HFFc6 (cell line): ENCODE measurements around the gene JMJD6. TPM values are rescaled to one million over a fixed set of nuclear protein-coding genes. Genes with fewer than 3 reads are reported as not detected.

Experiments
- DNase-seq: peaks from one replicate; pipeline ENCODE4 v3.0.0-alpha.2; 2018
- H3K27ac Mint-ChIP-seq: 2 replicates; pipeline ENCODE4 v1.8.0; 2020; ENCODE audit warnings: mild to moderate bottlenecking, mixed read lengths
- H3K27me3 Mint-ChIP-seq: 2 replicates; pipeline ENCODE4 v1.8.0; 2021; ENCODE audit warnings: mild to moderate bottlenecking, moderate library complexity, mixed read lengths; ENCODE audit not compliant: insufficient read depth
- H3K36me3 Mint-ChIP-seq: 2 replicates; pipeline ENCODE4 v1.8.0; 2021; ENCODE audit warnings: low read depth, mixed read lengths
- H3K4me1 Mint-ChIP-seq: 2 replicates; pipeline ENCODE4 v1.8.0; 2020; ENCODE audit warnings: low read depth, mixed read lengths
- H3K4me3 Mint-ChIP-seq: 2 replicates; pipeline ENCODE4 v1.8.0; 2020; ENCODE audit warnings: mild to moderate bottlenecking, moderate library complexity, mixed read lengths
- H3K9me3 Mint-ChIP-seq: 2 replicates; pipeline ENCODE4 v1.8.0; 2020; ENCODE audit warnings: mild to moderate bottlenecking, mixed read lengths
- total RNA-seq, 6 experiments: library from RNA; stranded (reverse); fragmentation: NEBNext Ultra II Directional; extraction: Animal tissue kit (Norgen Biotek cat#: 25700); gene quantifications; 2 replicates in 1 of 6; 3 replicates in 5 of 6; pipeline ENCODE4 v1.2.3, GENCODE V29; 2021
- TF ChIP-seq, protein P1 (sequence below): fragments of 200-600 bp; sonication (generic); IDR thresholded peaks from 2 replicates; pipeline ENCODE4 v1.5.0; 2021; ENCODE audit warnings: antibody characterized with exemption, mild to moderate bottlenecking

Gene JMJD6
- total RNA-seq, 6 experiments from 2014 or later, result 32.9 to 44.3 (median 37.3) TPM

DNA sequence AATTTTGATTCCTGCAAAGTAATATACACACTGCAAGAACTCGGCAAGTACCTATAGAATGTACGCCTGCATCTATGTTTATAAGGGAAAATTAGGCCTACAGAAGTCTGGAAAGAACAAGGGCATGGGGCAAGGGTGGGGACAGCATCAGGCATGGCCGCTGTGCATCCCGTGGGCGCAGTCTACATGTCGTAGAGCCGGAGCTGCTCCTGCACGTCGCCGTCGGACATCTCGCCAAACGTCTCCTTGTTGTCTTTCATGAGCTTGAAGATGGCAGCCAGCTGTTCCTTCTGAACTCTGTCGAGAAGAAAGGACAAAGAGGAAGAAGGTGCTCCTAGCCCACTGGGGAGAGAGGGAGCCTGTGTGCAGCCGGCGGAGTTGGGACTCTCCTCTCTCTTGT is 49.0 kb downstream of the JMJD6 start:
- Mint-ChIP-seq H3K36me3 (peaks cover 20% of the 10 kb centered on the region), H3K27me3 (peaks cover 6% of the 10 kb centered on the region), H3K4me1 (peaks cover 34% of the 10 kb centered on the region), H3K4me3 (no peak overlapping the region), H3K9me3 (no peaks in the 10 kb centered on the region; the same call in 1 of the 2 replicates), H3K27ac (no peak overlapping the region)
- TF ChIP-seq, protein P1, sequence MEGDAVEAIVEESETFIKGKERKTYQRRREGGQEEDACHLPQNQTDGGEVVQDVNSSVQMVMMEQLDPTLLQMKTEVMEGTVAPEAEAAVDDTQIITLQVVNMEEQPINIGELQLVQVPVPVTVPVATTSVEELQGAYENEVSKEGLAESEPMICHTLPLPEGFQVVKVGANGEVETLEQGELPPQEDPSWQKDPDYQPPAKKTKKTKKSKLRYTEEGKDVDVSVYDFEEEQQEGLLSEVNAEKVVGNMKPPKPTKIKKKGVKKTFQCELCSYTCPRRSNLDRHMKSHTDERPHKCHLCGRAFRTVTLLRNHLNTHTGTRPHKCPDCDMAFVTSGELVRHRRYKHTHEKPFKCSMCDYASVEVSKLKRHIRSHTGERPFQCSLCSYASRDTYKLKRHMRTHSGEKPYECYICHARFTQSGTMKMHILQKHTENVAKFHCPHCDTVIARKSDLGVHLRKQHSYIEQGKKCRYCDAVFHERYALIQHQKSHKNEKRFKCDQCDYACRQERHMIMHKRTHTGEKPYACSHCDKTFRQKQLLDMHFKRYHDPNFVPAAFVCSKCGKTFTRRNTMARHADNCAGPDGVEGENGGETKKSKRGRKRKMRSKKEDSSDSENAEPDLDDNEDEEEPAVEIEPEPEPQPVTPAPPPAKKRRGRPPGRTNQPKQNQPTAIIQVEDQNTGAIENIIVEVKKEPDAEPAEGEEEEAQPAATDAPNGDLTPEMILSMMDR, result no peak
- no peak for DNase-seq

DNA sequence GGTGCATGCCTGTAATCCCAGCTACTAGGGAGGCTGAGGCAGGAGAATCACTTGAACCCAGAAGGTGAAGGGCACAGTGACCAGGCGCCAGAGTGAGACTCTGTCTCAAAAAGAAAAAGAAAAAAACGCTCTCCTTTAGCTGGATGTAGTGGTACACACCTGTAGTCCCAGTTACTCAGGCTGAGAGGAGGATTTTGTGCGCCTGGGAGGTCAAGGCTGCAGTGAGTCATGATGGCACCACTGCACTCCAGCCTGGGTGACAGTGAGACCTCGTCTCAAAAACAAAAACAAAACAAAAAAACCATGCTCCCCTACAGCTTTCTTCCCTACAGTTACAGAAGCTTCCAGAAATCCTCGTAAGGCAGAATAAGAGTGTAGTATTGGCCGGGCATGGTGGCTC is 49.8 kb downstream of the JMJD6 start:
- TF ChIP-seq, protein P1, result no peak
- no peak for DNase-seq
- Mint-ChIP-seq H3K4me3 (no peak overlapping the region), H3K27me3 (peaks cover 7% of the 10 kb centered on the region), H3K36me3 (peaks cover 21% of the 10 kb centered on the region), H3K4me1 (peaks cover 37% of the 10 kb centered on the region), H3K27ac (no peak overlapping the region), H3K9me3 (no peaks in the 10 kb centered on the region; the same call in 1 of the 2 replicates)

DNA sequence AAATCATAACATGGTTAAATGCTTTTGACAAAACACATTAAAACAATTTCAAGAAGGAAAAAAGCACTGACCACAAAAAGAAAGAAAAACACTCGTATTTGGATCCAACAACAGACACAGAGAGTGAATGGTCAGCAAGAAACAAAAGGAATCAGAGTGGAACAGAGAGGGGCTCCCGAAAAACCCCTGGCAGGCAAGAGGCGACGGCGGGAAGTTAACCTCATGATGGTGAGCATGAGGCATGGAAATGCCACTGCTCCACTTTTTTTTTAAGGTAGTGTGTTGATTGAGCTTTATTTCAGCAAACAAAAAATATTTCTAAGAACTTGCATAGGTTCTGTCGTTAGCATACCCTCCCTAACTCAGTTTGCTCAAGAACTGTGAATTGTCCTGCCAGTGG is 50.8 kb downstream of the JMJD6 start:
- Mint-ChIP-seq H3K27me3 (peaks cover 9% of the 10 kb centered on the region), H3K27ac (no peak overlapping the region), H3K9me3 (no peaks in the 10 kb centered on the region; the same call in 1 of the 2 replicates), H3K4me1 (peaks cover 46% of the 10 kb centered on the region), H3K36me3 (peaks cover 21% of the 10 kb centered on the region), H3K4me3 (no peak overlapping the region; the same call in 1 of the 2 replicates)
- TF ChIP-seq, protein P1, result no peak
- no peak for DNase-seq

DNA sequence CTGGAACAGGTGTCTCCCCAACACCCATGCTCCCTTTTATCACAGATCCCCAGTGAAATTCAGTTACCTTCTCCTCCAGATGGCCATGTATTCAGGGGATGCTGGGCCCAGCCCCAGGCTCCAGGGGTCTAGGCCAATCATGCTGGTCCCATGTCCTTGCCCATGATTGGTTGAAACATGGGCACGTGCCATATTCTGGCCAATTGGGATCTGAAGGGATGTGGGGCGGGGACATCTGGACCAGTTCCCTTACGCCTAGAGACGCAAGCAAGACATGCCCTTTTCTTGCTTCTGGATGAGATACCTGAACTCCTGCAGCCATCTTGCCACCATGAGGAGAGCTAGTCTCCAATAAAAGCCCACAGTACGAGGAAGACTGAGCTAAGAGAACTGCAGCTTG is 51.8 kb downstream of the JMJD6 start:
- H3K36me3 Mint-ChIP-seq, result peaks cover 16% of the 10 kb centered on the region
- H3K9me3 Mint-ChIP-seq, result no peaks in the 10 kb centered on the region; the same call in 1 of the 2 replicates
- H3K4me1 Mint-ChIP-seq, result peaks cover 51% of the 10 kb centered on the region
- no peak for DNase-seq
- peaks cover 9% of the 10 kb centered on the region for H3K27me3 Mint-ChIP-seq
- H3K4me3 Mint-ChIP-seq, result no peak overlapping the region
- TF ChIP-seq, protein P1, result no peak
- H3K27ac Mint-ChIP-seq, result peak overlapping the region; percentile 54; the same call in 1 of the 2 replicates

DNA sequence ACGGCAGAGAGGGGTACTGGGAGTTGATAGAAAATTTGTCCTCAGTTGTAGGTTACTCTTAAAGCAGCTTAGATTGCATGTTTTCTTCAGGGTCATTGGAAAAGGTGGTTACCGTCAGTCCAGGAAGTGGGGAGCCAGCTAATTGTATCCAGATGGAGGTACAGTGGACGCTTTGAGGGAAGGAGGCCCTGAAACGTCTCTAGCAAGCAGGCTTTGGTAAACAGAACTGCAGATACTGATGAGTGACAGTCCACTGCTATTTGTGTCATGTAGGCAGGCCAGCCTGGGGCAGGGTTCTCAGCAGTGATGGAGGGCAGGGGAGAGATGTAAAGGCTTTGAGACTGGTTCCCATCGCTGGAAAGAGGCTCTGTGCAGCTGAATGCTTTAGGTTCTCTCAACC is 52.7 kb downstream of the JMJD6 start:
- peak; percentile 67 for DNase-seq
- Mint-ChIP-seq H3K27me3 (peaks cover 9% of the 10 kb centered on the region), H3K4me1 (peaks cover 51% of the 10 kb centered on the region), H3K9me3 (no peaks in the 10 kb centered on the region; the same call in 1 of the 2 replicates), H3K27ac (peak overlapping the region; percentile 88), H3K4me3 (peak overlapping the region; percentile 12), H3K36me3 (peaks cover 16% of the 10 kb centered on the region)
- TF ChIP-seq, protein P1, result no peak
